GM20431 (cell line): ENCODE results near the gene KHDC4.
"Not testable (repeated sequence)": the region's sequence is repeated elsewhere in the genome, so short reads cannot be mapped to it uniquely, and the experiment has no call there.

Experiments
- in situ Hi-C: fragments of 300-500 bp; cut with MseI, MboI; formaldehyde crosslinking; loops from one replicate; pipeline ENCODE4 v1.15.0; 2020; ENCODE audit warnings: low sequenced_read_pairs; ENCODE audit not compliant: unreplicated experiment

The KHDC4 gene

GRCh38 chr1:155942578-155943141 lies 8.4 kb upstream of the KHDC4 start:
- in situ Hi-C loops = no loop called here

GRCh38 chr1:155941845-155942531 lies 7.8 kb upstream of the KHDC4 start:
- in situ Hi-C loops = no loop called here

DNA sequence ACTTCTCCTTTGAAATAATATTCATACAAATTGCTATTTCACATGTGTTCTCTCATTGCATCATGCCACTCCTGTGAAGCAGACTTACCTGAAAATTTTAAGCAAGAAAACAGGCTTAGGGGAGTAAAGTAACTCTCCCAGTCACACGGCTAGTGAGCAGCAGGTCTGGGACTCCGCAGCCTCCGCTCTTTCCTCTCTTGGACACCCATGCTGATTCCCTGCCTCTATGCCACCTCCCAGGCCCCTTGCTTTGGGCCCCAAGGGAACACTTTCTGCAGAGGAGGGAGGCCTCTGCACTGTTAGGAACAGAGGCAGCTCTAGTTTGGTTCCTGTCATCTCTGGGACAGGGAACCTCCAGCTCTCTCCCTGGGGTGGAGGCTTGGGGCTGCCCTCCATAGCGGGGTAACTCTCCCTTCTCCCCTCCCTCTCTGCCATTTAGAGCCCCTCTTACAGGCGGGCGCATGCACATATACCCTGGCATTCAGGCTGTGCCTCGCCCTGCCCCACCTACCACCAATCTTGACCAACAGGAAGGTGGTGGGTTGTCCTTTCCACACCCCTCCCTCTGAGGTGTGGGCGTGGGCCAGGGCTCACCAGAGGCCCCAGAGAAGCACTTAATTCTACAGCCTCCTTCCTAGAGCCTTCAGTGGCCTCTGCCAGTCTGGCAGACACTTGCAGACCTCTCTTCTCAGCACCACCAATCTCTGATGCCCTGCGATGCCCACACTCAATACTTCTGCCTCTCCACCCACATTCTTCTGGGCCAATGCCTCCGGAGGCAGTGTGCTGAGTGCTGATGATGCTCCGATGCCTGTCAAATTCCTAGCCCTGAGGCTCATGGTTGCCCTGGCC lies 7.0 kb upstream of the KHDC4 start, which contains the start of gene RXFP4:
Gene RXFP4 (plus strand): TSS at position 646 of the 852 bp plus-strand sequence. CDS start 72 bp downstream, at position 718.
- in situ Hi-C loops = no loop called here

- in situ Hi-C loops = no loop called here
Measured at GRCh38 chr1:155940482-155940992, 6.3 kb upstream of the KHDC4 start.

DNA sequence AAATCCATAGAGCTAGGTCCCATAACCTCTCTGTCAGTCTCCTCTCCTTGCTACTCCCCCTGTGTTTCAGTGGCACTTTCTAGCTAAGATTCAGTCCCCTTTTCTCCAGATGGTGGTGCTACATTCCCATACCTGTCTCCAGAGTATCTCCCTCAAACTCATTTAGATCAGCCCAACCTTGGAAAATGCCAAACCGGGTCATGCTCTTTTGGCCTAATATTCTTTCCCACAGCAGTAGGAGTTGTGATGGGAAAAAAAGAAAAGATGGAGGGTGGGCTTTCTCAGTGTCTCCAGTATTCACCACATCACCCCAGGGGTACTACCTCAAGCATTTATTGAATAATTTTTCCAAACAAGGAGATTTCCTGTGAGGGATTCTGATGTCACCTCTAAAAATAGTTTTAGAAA lies 4.0 kb upstream of the KHDC4 start:
- in situ Hi-C loops = no loop called here

DNA sequence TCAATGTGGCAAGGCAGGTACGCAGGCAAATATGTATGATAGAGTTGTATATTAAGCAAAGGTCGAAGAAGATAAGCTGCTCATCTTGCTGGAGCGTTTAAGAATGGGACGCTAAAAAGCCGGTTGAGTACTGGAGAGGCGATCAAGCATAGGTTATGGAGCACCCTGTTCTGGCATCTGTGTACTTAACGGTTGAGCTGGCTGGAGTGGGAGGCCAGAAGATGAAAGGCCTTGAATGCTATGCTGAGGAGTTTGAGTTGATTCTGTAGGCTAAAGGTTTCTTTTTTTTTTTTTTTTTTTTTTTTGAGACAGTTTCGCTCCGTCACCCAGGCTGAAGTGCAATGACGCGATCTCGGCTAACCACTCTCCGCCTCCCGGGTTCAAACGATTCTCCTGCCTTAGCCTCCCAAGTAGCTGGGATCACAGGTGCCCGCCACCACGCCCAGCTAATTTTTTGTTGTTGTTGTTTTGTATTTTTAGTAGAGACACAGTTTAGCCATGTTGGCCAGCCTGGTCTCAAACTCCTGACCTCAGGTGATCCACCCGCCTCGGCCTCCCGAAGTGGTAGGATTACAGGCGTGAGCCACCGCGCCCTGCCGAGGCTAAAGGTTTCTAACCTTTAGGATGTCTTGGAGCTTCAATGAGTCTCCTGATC lies 850 bp upstream of the KHDC4 start:
- in situ Hi-C loops = no loop called here

DNA sequence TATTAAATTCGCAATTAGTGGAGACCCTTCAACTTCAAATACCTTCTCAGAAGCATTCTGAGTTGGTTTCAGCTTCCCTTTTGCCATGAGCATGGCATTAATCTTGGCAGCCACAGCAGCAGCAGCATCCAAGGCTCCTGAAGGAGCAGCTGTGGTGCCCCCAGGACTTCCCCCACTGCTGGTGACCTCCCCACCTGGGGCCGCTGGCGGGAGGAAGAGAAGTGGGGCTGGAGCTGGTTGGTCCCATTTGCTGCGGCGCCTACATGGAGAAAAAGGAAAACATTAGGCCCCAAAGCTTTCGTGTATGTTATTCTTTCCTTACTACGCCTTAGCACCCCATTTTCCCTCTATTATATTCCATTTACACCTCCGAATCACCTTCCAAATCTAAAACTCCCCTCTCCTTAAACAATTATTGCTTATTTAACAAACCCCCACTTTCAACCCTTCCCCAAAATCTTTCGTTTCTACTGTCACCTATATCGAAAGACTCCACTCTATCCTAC lies 569 bp downstream of the KHDC4 start:
- in situ Hi-C loops = no loop called here

DNA sequence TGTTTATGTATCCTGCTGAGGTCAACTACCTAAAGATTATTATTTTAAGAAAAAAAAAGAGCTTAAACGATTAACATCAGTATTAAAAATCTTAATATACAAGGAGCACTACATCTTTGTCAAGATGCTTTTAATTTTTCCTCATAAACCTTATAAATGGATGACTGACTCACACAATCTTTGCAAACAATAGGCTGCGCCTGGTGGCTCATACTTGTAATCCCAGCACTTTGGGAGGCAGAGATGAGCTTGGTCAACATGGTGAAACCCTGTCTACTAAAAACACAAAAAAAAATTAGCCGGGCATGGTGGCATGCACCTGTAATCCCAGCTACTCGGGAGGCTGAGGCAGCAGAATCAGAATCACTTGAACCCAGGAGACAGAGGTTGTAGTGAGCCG lies 1.7 kb downstream of the KHDC4 start:
- in situ Hi-C loops = no loop called here

GRCh38 chr1:155932081-155932480 lies 2.1 kb downstream of the KHDC4 start:
- in situ Hi-C loops = no loop called here

GRCh38 chr1:155931332-155932038 lies 2.7 kb downstream of the KHDC4 start:
- in situ Hi-C loops = no loop called here

GRCh38 chr1:155930725-155931124 lies 3.5 kb downstream of the KHDC4 start:
- in situ Hi-C loops = not testable (repeated sequence)

- in situ Hi-C loops = no loop called here
Measured at GRCh38 chr1:155929057-155929456, 5.2 kb downstream of the KHDC4 start.

DNA sequence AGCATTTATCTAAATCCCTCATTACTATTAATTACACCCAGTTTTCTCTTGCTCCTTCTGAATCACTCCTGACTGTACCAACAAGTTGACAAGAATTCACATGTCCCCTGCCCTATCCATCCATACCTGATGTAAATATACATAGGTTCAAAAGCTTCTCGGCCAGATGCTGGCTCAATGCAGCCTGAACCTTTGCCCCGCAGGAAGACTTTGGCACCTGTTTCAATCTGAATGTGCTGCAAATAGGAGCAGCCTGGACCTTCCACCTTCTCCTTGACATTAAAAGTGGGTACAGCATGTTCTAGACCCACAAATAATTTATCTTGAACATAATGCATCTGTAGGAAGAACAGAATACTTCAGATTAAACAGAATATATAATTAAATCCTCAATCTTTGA lies 8.7 kb downstream of the KHDC4 start:
- in situ Hi-C loops = no loop called here

- in situ Hi-C loops = no loop called here
Measured at GRCh38 chr1:155920717-155921116, 13.5 kb downstream of the KHDC4 start.

GRCh38 chr1:155919801-155920200 lies 14.4 kb downstream of the KHDC4 start:
- in situ Hi-C loops = no loop called here

DNA sequence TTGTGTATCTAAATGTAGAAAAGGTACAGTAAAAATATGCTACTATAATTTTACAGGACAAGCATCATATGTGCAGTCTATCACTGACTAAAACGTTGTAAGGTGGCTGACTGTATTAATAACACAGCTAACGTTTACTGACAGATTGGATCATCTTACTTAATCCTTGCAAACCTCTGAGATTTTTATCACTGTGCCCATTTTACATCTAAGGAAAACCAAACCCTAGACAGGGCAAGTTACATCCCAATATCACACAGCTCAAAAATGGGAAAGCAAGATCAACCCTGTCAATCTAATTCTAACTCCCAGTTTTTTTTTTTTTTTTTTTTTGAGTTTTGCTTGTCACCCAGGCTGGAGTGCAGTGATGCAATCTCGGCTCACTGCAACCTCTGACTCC lies 15.6 kb downstream of the KHDC4 start:
- in situ Hi-C loops = no loop called here

GRCh38 chr1:155913969-155914757 lies 20.1 kb downstream of the KHDC4 start:
- in situ Hi-C loops = no loop called here

DNA sequence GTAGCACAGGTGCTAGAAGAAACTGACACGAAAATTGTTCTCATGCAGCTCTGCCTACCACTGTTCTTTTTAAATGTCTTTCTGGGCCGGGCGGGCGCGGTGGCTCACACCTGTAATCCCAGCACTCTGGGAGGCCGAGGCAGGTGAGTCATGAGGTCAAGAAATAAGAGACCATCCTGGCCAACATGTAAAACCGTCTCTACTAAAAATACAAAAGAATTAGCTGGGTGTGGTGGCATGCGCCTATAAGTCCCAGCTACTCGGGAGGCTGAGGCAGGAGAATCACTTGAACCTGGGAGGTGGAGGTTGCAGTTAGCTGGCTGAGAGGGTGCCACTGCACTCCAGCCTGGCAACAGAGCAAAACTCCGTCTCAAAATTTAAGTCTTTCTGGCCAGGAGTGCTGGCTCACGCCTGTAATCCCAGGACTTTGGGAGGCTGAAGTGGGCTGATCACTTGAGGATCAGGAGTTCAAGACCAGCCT lies 22.1 kb downstream of the KHDC4 start:
- in situ Hi-C loops = no loop called here
